Spleen (tissue), 11 donors: ENCODE data around the gene LMOD3. TPM values are rescaled to one million over a fixed set of nuclear protein-coding genes. Genes with fewer than 3 reads are reported as not detected.

Source experiments
- DNase-seq: peaks from one replicate; pipeline ENCODE4 v3.0.0-alpha.2; 2020
- H3K27ac ChIP-seq, 8 donors: fragments of 200-600 bp; sonication (generic) in 7 of 8; 1 replicate in 4 of 8; 2 replicates in 4 of 8; pipeline versions ENCODE4 v1.5.0 to v1.8.0; 2016 to 2021; ENCODE audit warnings: inconsistent platforms in 4 of 8, mild to moderate bottlenecking in 4 of 8, moderate library complexity in 1 of 8
- H3K27me3 ChIP-seq, 7 donors: fragments of 200-600 bp; sonication (generic) in 6 of 7; replicated peaks in 1 of 7; 1 replicate in 4 of 7; 2 replicates in 3 of 7; pipeline versions ENCODE4 v1.5.0 to v1.8.0; 2016 to 2021; ENCODE audit warnings: inconsistent platforms in 3 of 7, mild to moderate bottlenecking in 1 of 7
- H3K36me3 ChIP-seq, 6 donors: fragments of 200-600 bp; sonication (generic) in 5 of 6; 1 replicate in 4 of 6; 2 replicates in 2 of 6; pipeline versions ENCODE4 v1.5.0 to v1.8.0; 2016 to 2021; ENCODE audit warnings: inconsistent platforms in 2 of 6
- H3K4me1 ChIP-seq, 6 donors: fragments of 200-600 bp; sonication (generic) in 5 of 6; 1 replicate in 3 of 6; 2 replicates in 3 of 6; pipeline versions ENCODE4 v1.5.0 to v1.8.0; 2016 to 2021; ENCODE audit warnings: inconsistent platforms in 3 of 6
- H3K4me3 ChIP-seq, 8 donors: fragments of 200-600 bp; sonication (generic) in 7 of 8; 1 replicate in 4 of 8; 2 replicates in 4 of 8; pipeline versions ENCODE4 v1.5.0 to v1.8.0; 2016 to 2021; ENCODE audit warnings: inconsistent platforms in 4 of 8, mild to moderate bottlenecking in 4 of 8, moderate library complexity in 2 of 8
- H3K9me3 ChIP-seq, 8 donors: fragments of 200-600 bp; sonication (generic) in 7 of 8; 1 replicate in 4 of 8; 2 replicates in 4 of 8; pipeline versions ENCODE4 v1.5.0 to v1.8.0; 2016 to 2021; ENCODE audit warnings: inconsistent platforms in 4 of 8
- CTCF ChIP-seq, 11 experiments: fragments of 200-600 bp in 7 of 11; fragments of 450-650 bp in 4 of 11; sonication (generic) in 4 of 11; IDR thresholded peaks in 8 of 11; conservative IDR thresholded peaks in 3 of 11; 1 replicate in 7 of 11; 2 replicates in 4 of 11; pipeline versions ENCODE4 v1.4.0 to v1.8.0; 2016 to 2021; ENCODE audit warnings: antibody characterized with exemption in 11 of 11, inconsistent platforms in 4 of 11, mild to moderate bottlenecking in 1 of 11
- POLR2A ChIP-seq, 3 donors: fragments of 450-650 bp; IDR thresholded peaks; one replicate each; pipeline ENCODE4 v1.5.1; 2017; ENCODE audit warnings: antibody characterized with exemption in 3 of 3, mild to moderate bottlenecking in 1 of 3
- POLR2AphosphoS5 ChIP-seq, 3 donors: sonication (generic); formaldehyde crosslinking; IDR thresholded peaks; one replicate each; pipeline ENCODE4 v1.5.1; 2017; ENCODE audit warnings: antibody characterized with exemption in 3 of 3
- WGBS, 5 donors: extraction: QIAGEN DNeasy Blood & Tissue Kit in 3 of 5; methylation state at CpG; one replicate each; pipeline versions ENCODE4 v1.1.5 to v1.1.7; 2013 to 2018; 5-methylcytosine and 5-hydroxymethylcytosine counted together
- intact Hi-C: fragments of 100-400 bp; cut with DNase I; formaldehyde crosslinking; loops from one replicate; pipeline ENCODE4 v1.15.0; 2023; ENCODE audit warnings: low total_unique reads
- polyA plus RNA-seq, 3 donors: library from polyadenylated mRNA; stranded (reverse); fragments of 200-250 nt; gene quantifications; one replicate each; pipeline ENCODE4 v1.2.1, GENCODE V29; 2013
- total RNA-seq, 7 donors: library from RNA; depleted of rRNA in 3 of 7; stranded (reverse); fragments of >200 nt in 3 of 7; fragmentation: NEBNext Ultra II Directional in 4 of 7; extraction: Animal tissue kit (Norgen Biotek cat#: 25700) in 4 of 7; gene quantifications; one replicate each; pipeline versions ENCODE4 v1.1.0 to v1.2.1, GENCODE V29; 2016 to 2021
- donor health status: healthy with polysubstance abuse.
- donor health status: DM: no; HTN: no; CAD: no; lungs with moderate emphysema.
- donor health status: DM: no; HTN: no; CAD: no.
- donor health status: Bipolar disorder and iron deficiency.
- donor health status: healthy.
- donor health status: DM: no; HTN: no; CAD: no.
- donor health status: DM: yes; HTN: yes; CAD: no.

The LMOD3 gene
- total and polyA plus RNA-seq, 10 donors, result 0.10 to 1.2 (median 0.22) TPM; not detected in 1

GRCh38 chr3:69059688-69060087, 62.7 kb downstream of the LMOD3 start:
- Histone ChIP-seq H3K27me3 (no peaks in the 10 kb centered on the region), H3K27ac (peak overlapping the region in 6 of 8 donors; percentile 63 to 82 (median 78)), H3K36me3 (peaks cover 8 to 100% (median 52%) of the 10 kb centered on the region in 6 donors), H3K4me3 (no peak overlapping the region), H3K4me1 (peaks cover 6 to 49% (median 21%) of the 10 kb centered on the region in 6 donors), H3K9me3 (no peaks in the 10 kb centered on the region)
- no peak for DNase-seq
- intact Hi-C loops, result no loop called here
- TF ChIP-seq POLR2A (IDR thresholded peaks at IDR 0.05) (no peak), POLR2AphosphoS5 (IDR thresholded peaks at IDR 0.05) (no peak)

- no peaks in the 10 kb centered on the region for H3K27me3 ChIP-seq
- TF ChIP-seq CTCF (IDR thresholded peaks at IDR 0.05 in 8 of 11, conservative IDR thresholded peaks at IDR 0.05 in 3 of 11), result no peak
- no peak for TF ChIP-seq POLR2A (IDR thresholded peaks at IDR 0.05)
- TF ChIP-seq POLR2AphosphoS5 (IDR thresholded peaks at IDR 0.05), result no peak
- H3K27ac ChIP-seq, result peak overlapping the region; percentile 55 to 82 (median 74)
- WGBS, 5 donors, result 78 to 88% (median 82%) methylated on average over 2 of the region's 2 CpGs
- H3K4me1 ChIP-seq, result peaks cover 6 to 42% (median 18%) of the 10 kb centered on the region in 6 donors
- H3K4me3 ChIP-seq, result no peak overlapping the region
- H3K9me3 ChIP-seq, result no peaks in the 10 kb centered on the region
- peaks cover 8 to 100% (median 56%) of the 10 kb centered on the region in 6 donors for H3K36me3 ChIP-seq
- intact Hi-C loops, result no loop called here
- no peak for DNase-seq
These were observed 63.5 kb downstream of the LMOD3 start for GRCh38 chr3:69058947-69059224.

GRCh38 chr3:69058180-69058946, 64.0 kb downstream of the LMOD3 start:
- intact Hi-C loops, result no loop called here
- H3K27ac ChIP-seq, result peak overlapping the region; percentile 55 to 82 (median 74)
- TF ChIP-seq POLR2AphosphoS5 (IDR thresholded peaks at IDR 0.05) (peak in 1 of 3 donors; percentile 34), POLR2A (IDR thresholded peaks at IDR 0.05) (peak in 1 of 3 donors; percentile 5), CTCF (IDR thresholded peaks at IDR 0.05 in 8 of 11, conservative IDR thresholded peaks at IDR 0.05 in 3 of 11) (no peak)

More at GRCh38 chr3:69058180-69058946, 64.0 kb downstream of the LMOD3 start:
- Histone ChIP-seq H3K36me3 (peaks cover 8 to 99% (median 53%) of the 10 kb centered on the region in 6 donors), H3K4me3 (no peak overlapping the region), H3K4me1 (peaks cover 6 to 36% (median 18%) of the 10 kb centered on the region in 6 donors), H3K27me3 (no peaks in the 10 kb centered on the region), H3K9me3 (no peaks in the 10 kb centered on the region)
- 26 to 44% (median 28%) methylated on average over 3 of the region's 3 CpGs for WGBS, 5 donors
- DNase-seq, result no peak

Other genes starting within 250 kb of the LMOD3 start
- gene TAFA4, start 190.0 kb downstream of the LMOD3 start, total RNA-seq, result under 1 TPM in 1 of 7 donors, not detected in 6; 0.22 TPM
- gene TAFA4, start 190.0 kb downstream of the LMOD3 start, polyA plus RNA-seq, result under 1 TPM in 1 of 3 donors, not detected in 2; 0.02 TPM
- 10 to 100 TPM; 20.5 to 30.9 (median 29.2) TPM for gene EOGT, start 108.9 kb downstream of the LMOD3 start, total RNA-seq
- gene EOGT, start 108.9 kb downstream of the LMOD3 start, polyA plus RNA-seq, result 10 to 100 TPM in 2 of 3 donors, 1 to 10 TPM in 1; 9.2 to 14.8 (median 14.4) TPM
- gene TMF1, start 70.3 kb downstream of the LMOD3 start, total RNA-seq, result 10 to 100 TPM; 35.1 to 43.4 (median 38.0) TPM
- gene TMF1, start 70.3 kb downstream of the LMOD3 start, polyA plus RNA-seq, result 1 to 10 TPM; 7.5 to 7.7 (median 7.5) TPM
- 100 to 1,000 TPM in 1 of 7 donors, 10 to 100 TPM in 6; 61.3 to 101 (median 74.9) TPM for gene UBA3, start 42.2 kb downstream of the LMOD3 start, total RNA-seq
- gene UBA3, start 42.2 kb downstream of the LMOD3 start, polyA plus RNA-seq, result 10 to 100 TPM; 50.2 to 58.4 (median 56.5) TPM
- 100 to 1,000 TPM; 107 to 148 (median 128) TPM for gene ARL6IP5, start 37.7 kb downstream of the LMOD3 start, total RNA-seq
- 100 to 1,000 TPM; 106 to 126 (median 124) TPM for gene ARL6IP5, start 37.7 kb downstream of the LMOD3 start, polyA plus RNA-seq